Testis (tissue), 2 donors: Measurements from ENCODE around the gene DUS3L.

Experiments
- POLR2A ChIP-seq: fragments of 450-650 bp; IDR thresholded peaks from one replicate; pipeline ENCODE4 v1.6.1; 2017; ENCODE audit warnings: antibody characterized with exemption, mild to moderate bottlenecking, moderate library complexity
- TF ChIP-seq, protein P1 (sequence below), 3 experiments: fragments of 450-650 bp in 2 of 3; fragments of 200-600 bp in 1 of 3; sonication (generic) in 1 of 3; IDR thresholded peaks; one replicate each; pipeline ENCODE4 v1.5.1; 2016 to 2019; ENCODE audit warnings: antibody characterized with exemption in 3 of 3, mild to moderate bottlenecking in 2 of 3, moderate library complexity in 1 of 3

DNA sequence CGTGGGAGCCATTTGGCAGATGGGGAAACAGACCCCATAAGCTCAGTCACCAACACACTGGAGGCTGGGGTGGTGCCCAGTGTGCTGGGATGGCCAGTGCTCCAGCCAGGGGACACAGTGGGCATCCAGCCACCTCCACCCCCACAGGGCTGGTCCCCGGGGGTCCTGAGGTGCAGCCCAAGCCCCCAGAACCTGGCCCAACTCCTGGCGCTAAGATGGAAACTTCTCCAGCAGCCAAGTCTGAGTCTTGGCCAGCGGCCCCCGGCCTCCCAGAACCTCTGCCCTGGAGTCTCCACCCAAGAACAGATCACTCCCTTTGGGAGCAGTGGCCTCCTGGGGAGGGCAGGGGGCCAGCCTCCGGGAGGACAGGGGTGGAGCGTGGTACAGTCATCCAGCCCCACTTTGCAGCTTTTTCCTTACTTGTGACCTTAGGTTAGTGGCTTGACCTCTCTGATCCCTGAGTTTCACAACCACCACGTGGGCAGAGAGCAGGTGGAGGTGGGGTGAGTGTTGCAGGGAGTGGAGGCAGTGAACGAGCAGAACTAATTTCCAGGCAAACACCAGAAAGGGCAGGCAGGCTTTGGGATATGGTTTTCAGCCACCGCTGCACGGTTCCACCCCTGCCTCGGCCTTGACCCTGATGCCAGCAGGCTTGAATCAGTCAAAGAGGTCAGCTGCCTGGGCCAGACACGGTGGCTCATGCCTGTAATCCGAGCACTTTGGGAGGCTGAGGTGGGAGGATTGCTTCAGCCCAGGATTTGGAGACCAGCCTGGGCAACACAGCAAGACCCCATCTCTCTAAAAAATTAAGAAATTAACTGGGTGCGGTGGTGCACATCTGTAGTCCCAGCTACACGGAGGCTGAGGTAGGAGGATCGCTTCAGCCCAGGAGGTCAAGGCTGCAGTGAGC is 9.7 kb upstream of the DUS3L start:
- TF ChIP-seq, protein P1, sequence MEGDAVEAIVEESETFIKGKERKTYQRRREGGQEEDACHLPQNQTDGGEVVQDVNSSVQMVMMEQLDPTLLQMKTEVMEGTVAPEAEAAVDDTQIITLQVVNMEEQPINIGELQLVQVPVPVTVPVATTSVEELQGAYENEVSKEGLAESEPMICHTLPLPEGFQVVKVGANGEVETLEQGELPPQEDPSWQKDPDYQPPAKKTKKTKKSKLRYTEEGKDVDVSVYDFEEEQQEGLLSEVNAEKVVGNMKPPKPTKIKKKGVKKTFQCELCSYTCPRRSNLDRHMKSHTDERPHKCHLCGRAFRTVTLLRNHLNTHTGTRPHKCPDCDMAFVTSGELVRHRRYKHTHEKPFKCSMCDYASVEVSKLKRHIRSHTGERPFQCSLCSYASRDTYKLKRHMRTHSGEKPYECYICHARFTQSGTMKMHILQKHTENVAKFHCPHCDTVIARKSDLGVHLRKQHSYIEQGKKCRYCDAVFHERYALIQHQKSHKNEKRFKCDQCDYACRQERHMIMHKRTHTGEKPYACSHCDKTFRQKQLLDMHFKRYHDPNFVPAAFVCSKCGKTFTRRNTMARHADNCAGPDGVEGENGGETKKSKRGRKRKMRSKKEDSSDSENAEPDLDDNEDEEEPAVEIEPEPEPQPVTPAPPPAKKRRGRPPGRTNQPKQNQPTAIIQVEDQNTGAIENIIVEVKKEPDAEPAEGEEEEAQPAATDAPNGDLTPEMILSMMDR (IDR thresholded peaks at IDR 0.05) = no peak
- no peak for TF ChIP-seq POLR2A
